ENCODE results near the gene PTMA. TPM values are rescaled to one million over a fixed set of nuclear protein-coding genes. Genes with fewer than 3 reads are reported as not detected.
A peak's percentile ranks its signal among the peaks of the same experiment; 100 is the strongest.
"Not testable (repeated sequence)": the region's sequence is repeated elsewhere in the genome, so short reads cannot be mapped to it uniquely, and the experiment has no call there.

Gene PTMA
- total RNA-seq = 100 to 1,000 TPM; 124 to 263 (median 168) TPM
- polyA plus RNA-seq = 100 to 1,000 TPM; 210 to 347 (median 274) TPM
- long read RNA-seq, donor 1, transcript PTMA-201 (5 exons, 1,212 nt) = minor isoform, 7 of 106 reads
- long read RNA-seq, donor 1, transcript PTMA-202 (5 exons, 1,221 nt) = major isoform, 76 of 106 reads
- long read RNA-seq, donor 1, partial matches to known transcripts = 11 of 106 reads
- long read RNA-seq, donor 1, other reads (novel, unspliced or antisense) = 11 of 106 reads
- long read RNA-seq, donor 2, transcript PTMA-201 (5 exons, 1,212 nt) = minor isoform, 16 of 194 reads
- long read RNA-seq, donor 2, transcript PTMA-202 (5 exons, 1,221 nt) = major isoform, 132 of 194 reads
- long read RNA-seq, donor 2, transcript PTMA-206 (5 exons, 863 nt) = minor isoform, 5 of 194 reads
- long read RNA-seq, donor 2, partial matches to known transcripts = 22 of 194 reads
- long read RNA-seq, donor 2, other reads (novel, unspliced or antisense) = 18 of 194 reads

- intact Hi-C loops (cut with DNase I) = no loop called here
- H3K4me1 ChIP-seq = peaks cover 17% of the 10 kb centered on the region
- 0 to 1% (median 0%) methylated on average over 59 to 95 of the region's 97 CpGs for WGBS, 3 donors
Measured at GRCh38 chr2:231707927-231708772, at the start of gene PTMA. PTMA (plus strand) TSS chr2:231708525; CDS start chr2:231708707, 182 bp downstream.

GRCh38 chr2:231660073-231660472 lies 48.3 kb upstream of the PTMA start:
- not testable (repeated sequence) for H3K36me3 ChIP-seq (ENCODE audit: insufficient read depth in 1 of 2, low read depth in 1 of 2); DNase-seq; H3K4me1 ChIP-seq; ATAC-seq; H3K27me3 ChIP-seq (ENCODE audit: insufficient read depth in 3 of 3, low read length in 2 of 3); H3K9me3 ChIP-seq; H3K4me3 ChIP-seq; H3K27ac ChIP-seq
- 94 to 95% (median 95%) methylated on average over 7 of the region's 7 CpGs for WGBS, 3 donors
- intact Hi-C loops (cut with DNase I) = loop anchor here in 1 of 2 donors (1.0 kb wide), 1 partner anchor 10 kb away; no protein-coding TSS in a partner anchor

More at GRCh38 chr2:231707927-231708772, at the start of gene PTMA:
- peaks cover 0 to 20% of the 10 kb centered on the region in 2 donors for H3K36me3 ChIP-seq (ENCODE audit: insufficient read depth in 1 of 2, low read depth in 1 of 2)
- peak within 1 kb of the TSS; percentile 97 for H3K27ac ChIP-seq
- ATAC-seq = peak; percentile 67 to 76 (median 70)
- no peaks in the 10 kb centered on the region for H3K9me3 ChIP-seq
- H3K27me3 ChIP-seq (ENCODE audit: insufficient read depth in 3 of 3, low read length in 2 of 3) = no peaks in the 10 kb centered on the region
- H3K4me3 ChIP-seq = peak within 1 kb of the TSS; percentile 89
- no peak for TF ChIP-seq CTCF (IDR thresholded peaks at IDR 0.05)
- peak; percentile 100 for DNase-seq

- peaks cover 11% of the 10 kb centered on the region for H3K4me1 ChIP-seq
- H3K27ac ChIP-seq = no peak overlapping the region
- 79 to 83% (median 82%) methylated on average over 8 of the region's 8 CpGs for WGBS, 3 donors
Measured at GRCh38 chr2:231660860-231661259, 47.5 kb upstream of the PTMA start.

DNA sequence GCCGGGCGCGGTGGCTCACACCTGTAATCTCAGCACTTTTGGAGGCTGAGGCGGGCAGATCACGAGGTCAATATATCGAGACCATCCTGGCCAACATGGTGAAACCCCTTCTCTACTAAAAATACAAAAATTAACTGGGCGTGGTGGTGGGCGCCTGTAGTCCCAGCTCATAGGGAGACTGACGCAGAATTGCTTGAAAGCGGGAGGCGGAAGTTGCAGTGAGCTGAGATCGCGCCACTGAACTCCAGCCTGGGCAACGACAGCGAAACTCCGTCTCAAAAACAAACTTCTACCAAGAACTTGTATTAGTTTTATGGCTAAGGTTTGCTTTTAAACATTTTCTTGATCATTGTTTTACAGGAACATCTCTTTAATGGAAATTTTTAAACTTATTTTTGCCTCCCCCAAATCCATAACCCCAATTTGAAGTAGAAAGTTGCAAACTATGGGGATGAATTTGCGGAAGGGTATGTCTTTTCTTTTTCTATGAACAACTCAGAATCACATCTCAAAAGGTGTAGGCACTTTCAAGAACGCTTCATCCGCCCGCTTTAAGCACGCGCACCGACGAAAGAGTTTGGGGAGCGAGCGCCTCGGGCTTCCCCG lies 46.8 kb upstream of the PTMA start:
- Histone ChIP-seq H3K4me3 (peak overlapping the region; percentile 67), H3K27me3 (ENCODE audit: insufficient read depth in 3 of 3, low read length in 2 of 3) (no peaks in the 10 kb centered on the region), H3K36me3 (ENCODE audit: insufficient read depth in 1 of 2, low read depth in 1 of 2) (no peaks in the 10 kb centered on the region), H3K4me1 (peaks cover 14% of the 10 kb centered on the region), H3K27ac (peak overlapping the region; percentile 97), H3K9me3 (no peaks in the 10 kb centered on the region)
- TF ChIP-seq CTCF (IDR thresholded peaks at IDR 0.05) = no peak
- ATAC-seq (no peak), DNase-seq (no peak)
- intact Hi-C loops (cut with DNase I) = loop anchor here (1.0 kb wide), 1 partner anchor 45 kb away; no protein-coding TSS in a partner anchor
- WGBS, 3 donors = 63 to 66% (median 66%) methylated on average over 28 of the region's 28 CpGs

More at GRCh38 chr2:231660860-231661259, 47.5 kb upstream of the PTMA start:
- DNase-seq (no peak), ATAC-seq (no peak)
- no peak overlapping the region for H3K4me3 ChIP-seq
- H3K9me3 ChIP-seq = no peaks in the 10 kb centered on the region
- H3K27me3 ChIP-seq (ENCODE audit: insufficient read depth in 3 of 3, low read length in 2 of 3) = no peaks in the 10 kb centered on the region
- no peak for TF ChIP-seq CTCF (IDR thresholded peaks at IDR 0.05)
- intact Hi-C loops (cut with DNase I) = loop anchor here (1.0 kb wide), 2 partner anchors 11 to 45 kb away; no protein-coding TSS in a partner anchor
- no peaks in the 10 kb centered on the region for H3K36me3 ChIP-seq (ENCODE audit: insufficient read depth in 1 of 2, low read depth in 1 of 2)

All from psoas muscle (tissue), 8 donors.